Measurements from ENCODE around the gene MCC. TPM values are rescaled to one million over a fixed set of nuclear protein-coding genes. Genes with fewer than 3 reads are reported as not detected.

The MCC gene
- total RNA-seq, 4 donors from 2014 or later, result 17.1 to 90.7 (median 40.1) TPM

GRCh38 chr5:113119246-113119924, 368.9 kb downstream of the MCC start:
- H3K4me3 ChIP-seq, result no peak overlapping the region
- TF ChIP-seq POLR2A (IDR thresholded peaks at IDR 0.05) (no peak), CTCF (IDR thresholded peaks at IDR 0.05) (no peak)
- peak overlapping the region; percentile 16 to 33 for H3K27ac ChIP-seq
- intact Hi-C loops (cut with DNase I; ENCODE audit: low total_unique reads), result no loop called here
- H3K4me1 ChIP-seq, result no peaks in the 10 kb centered on the region
- no peaks in the 10 kb centered on the region for H3K36me3 ChIP-seq
- peak; percentile 50 to 64 for DNase-seq
- H3K27me3 ChIP-seq, result no peaks in the 10 kb centered on the region
- no peaks in the 10 kb centered on the region for H3K9me3 ChIP-seq

GRCh38 chr5:113118765-113119164, 369.5 kb downstream of the MCC start:
- no peak for DNase-seq
- Histone ChIP-seq H3K4me1 (no peaks in the 10 kb centered on the region), H3K36me3 (no peaks in the 10 kb centered on the region), H3K27ac (peak overlapping the region; percentile 16 to 33), H3K4me3 (no peak overlapping the region), H3K9me3 (no peaks in the 10 kb centered on the region), H3K27me3 (no peaks in the 10 kb centered on the region)
- TF ChIP-seq POLR2A (IDR thresholded peaks at IDR 0.05) (no peak), CTCF (IDR thresholded peaks at IDR 0.05) (no peak)
- intact Hi-C loops (cut with DNase I; ENCODE audit: low total_unique reads), result no loop called here

DNA sequence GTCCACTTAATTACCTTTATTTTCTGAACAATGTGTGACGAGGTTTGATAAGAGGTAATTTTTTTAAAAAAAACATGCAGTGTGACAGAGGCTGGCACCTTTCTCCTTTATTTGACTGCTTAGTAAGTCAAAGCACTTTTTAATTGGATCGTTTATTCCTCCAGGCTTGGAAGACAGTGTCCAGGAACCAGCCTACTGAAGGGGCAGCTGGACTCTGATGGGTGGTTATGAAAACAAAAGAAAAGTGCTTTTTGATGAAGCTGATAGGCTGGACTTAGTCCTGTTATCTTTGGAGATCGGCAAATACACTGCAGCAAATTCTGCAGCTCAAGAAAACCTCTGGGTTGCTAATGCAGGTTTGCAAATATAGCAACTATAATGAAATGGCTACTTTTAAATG, 370.0 kb downstream of the MCC start:
- H3K4me3 ChIP-seq, result no peak overlapping the region
- H3K4me1 ChIP-seq, result no peaks in the 10 kb centered on the region
- H3K9me3 ChIP-seq, result no peaks in the 10 kb centered on the region
- DNase-seq, result no peak
- no peaks in the 10 kb centered on the region for H3K27me3 ChIP-seq
- intact Hi-C loops (cut with DNase I; ENCODE audit: low total_unique reads), result no loop called here
- H3K36me3 ChIP-seq, result no peaks in the 10 kb centered on the region
- H3K27ac ChIP-seq, result no peak overlapping the region
- TF ChIP-seq CTCF (IDR thresholded peaks at IDR 0.05) (no peak), POLR2A (IDR thresholded peaks at IDR 0.05) (no peak)

DNA sequence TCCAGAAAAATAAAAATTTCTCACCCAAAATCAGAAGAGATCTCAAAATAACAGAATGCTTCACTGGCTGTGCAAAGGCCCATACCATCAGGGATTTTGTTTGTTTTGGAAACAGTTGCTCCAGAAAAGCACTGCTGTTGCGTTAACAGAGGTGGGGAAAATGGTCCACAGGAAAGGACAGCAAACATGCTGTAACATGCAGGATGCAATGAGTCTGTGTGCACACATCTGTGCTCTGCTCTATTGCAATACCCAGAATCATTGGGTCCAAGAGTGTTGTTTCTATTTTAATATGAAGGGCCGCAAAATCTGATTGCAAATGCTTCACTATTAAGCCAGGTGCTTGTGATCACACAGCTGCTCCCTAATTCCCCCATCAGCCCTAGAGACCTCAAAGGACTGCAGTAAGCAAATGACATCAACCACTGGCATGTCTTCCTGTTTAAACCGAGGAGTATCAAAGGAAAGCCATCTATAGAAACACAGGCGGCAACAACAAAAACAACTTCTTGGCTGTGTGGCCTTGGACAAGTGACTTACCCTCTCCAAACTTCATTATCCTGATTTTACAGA, 370.6 kb downstream of the MCC start:
- Histone ChIP-seq H3K9me3 (no peaks in the 10 kb centered on the region), H3K27me3 (no peaks in the 10 kb centered on the region), H3K4me1 (no peaks in the 10 kb centered on the region), H3K36me3 (no peaks in the 10 kb centered on the region), H3K27ac (no peak overlapping the region), H3K4me3 (no peak overlapping the region)
- intact Hi-C loops (cut with DNase I; ENCODE audit: low total_unique reads), result no loop called here
- DNase-seq, result no peak
- TF ChIP-seq CTCF (IDR thresholded peaks at IDR 0.05) (no peak), POLR2A (IDR thresholded peaks at IDR 0.05) (no peak)

- Histone ChIP-seq H3K36me3 (no peaks in the 10 kb centered on the region), H3K27ac (no peak overlapping the region), H3K4me3 (no peak overlapping the region), H3K4me1 (no peaks in the 10 kb centered on the region), H3K27me3 (no peaks in the 10 kb centered on the region), H3K9me3 (no peaks in the 10 kb centered on the region)
- DNase-seq, result no peak
- intact Hi-C loops (cut with DNase I; ENCODE audit: low total_unique reads), result no loop called here
- no peak for TF ChIP-seq CTCF (IDR thresholded peaks at IDR 0.05)
- TF ChIP-seq POLR2A (IDR thresholded peaks at IDR 0.05), result no peak
These were observed 372.3 kb downstream of the MCC start for GRCh38 chr5:113115956-113116355.

All from uterus (tissue), 4 donors.